GM21367 (cell line): ENCODE data around the gene CA9.

Experiments used
- ATAC-seq: cut with Tn5 transposase; IDR thresholded peaks from one replicate; pipeline ENCODE4 v1.9.1; 2021; ENCODE audit not compliant: unreplicated experiment

Gene CA9

GRCh38 chr9:35651956-35652828 is 21.5 kb upstream of the CA9 start:
- no peak for ATAC-seq

GRCh38 chr9:35652829-35653209 is 20.9 kb upstream of the CA9 start:
- no peak for ATAC-seq

GRCh38 chr9:35653611-35654010 is 20.1 kb upstream of the CA9 start:
- ATAC-seq = no peak

GRCh38 chr9:35656348-35656747 is 17.4 kb upstream of the CA9 start:
- ATAC-seq = no peak

GRCh38 chr9:35656831-35657545 is 16.7 kb upstream of the CA9 start:
- ATAC-seq = no peak

GRCh38 chr9:35657546-35658136 is 16.1 kb upstream of the CA9 start, which contains the start of gene RMRP:
TSS of gene RMRP (minus strand) at chr9:35658019.
- ATAC-seq = peak; percentile 78

- ATAC-seq = peak; percentile 51
Observed at GRCh38 chr9:35658137-35658967, 15.4 kb upstream of the CA9 start, which contains the start of gene CCDC107. TSS of gene CCDC107 (plus strand) at chr9:35658292. CDS start at chr9:35658380, 88 bp downstream.

- ATAC-seq = no peak
Observed at GRCh38 chr9:35658968-35659220, 14.8 kb upstream of the CA9 start.

GRCh38 chr9:35659340-35659739 is 14.4 kb upstream of the CA9 start:
- no peak for ATAC-seq

- ATAC-seq = no peak
Observed at GRCh38 chr9:35660966-35661415, 12.7 kb upstream of the CA9 start.

- ATAC-seq = no peak
Observed at GRCh38 chr9:35661756-35662350, 11.9 kb upstream of the CA9 start.

GRCh38 chr9:35662437-35662836 is 11.3 kb upstream of the CA9 start:
- ATAC-seq = no peak

GRCh38 chr9:35664531-35665470 is 8.9 kb upstream of the CA9 start, which contains the start of gene ARHGEF39:
TSS of gene ARHGEF39 (minus strand) at chr9:35665195. CDS start at chr9:35665169, 26 bp downstream.
- peak; percentile 61 for ATAC-seq

- no peak for ATAC-seq
Observed at GRCh38 chr9:35665471-35665818, 8.3 kb upstream of the CA9 start.

- no peak for ATAC-seq
Observed at GRCh38 chr9:35666045-35666444, 7.7 kb upstream of the CA9 start.

GRCh38 chr9:35666549-35666948 is 7.2 kb upstream of the CA9 start:
- no peak for ATAC-seq

GRCh38 chr9:35667939-35668338 is 5.8 kb upstream of the CA9 start:
- no peak for ATAC-seq

GRCh38 chr9:35669331-35670145 is 4.2 kb upstream of the CA9 start:
- ATAC-seq = no peak

GRCh38 chr9:35674025-35674361 is 265 bp downstream of the CA9 start:
- no peak for ATAC-seq
